Measurements from ENCODE around the gene FLOT1. TPM values are rescaled to one million over a fixed set of nuclear protein-coding genes. Genes with fewer than 3 reads are reported as not detected.

Gene FLOT1
- total and polyA plus RNA-seq, 2 donors (not counting 1 experiment from before 2014, with no cell fraction given) = 71.2 to 79.4 TPM

- peak within 1 kb of the TSS; percentile 90 for H3K27ac Mint-ChIP-seq
- Histone ChIP-seq H3K27me3 (replicated peaks in 1 of 4; ENCODE audit: control extremely low read depth in 1 of 4, control insufficient read depth in 3 of 4, insufficient read depth in 4 of 4, low read length in 3 of 4) (no peaks in the 10 kb centered on the region), H3K9ac (ENCODE audit: low read length) (peak within 1 kb of the TSS; percentile 78), H3K4me3 (ENCODE audit: control extremely low read depth in 1 of 5, extremely low read depth in 1 of 5, insufficient read depth in 1 of 5, low read depth in 2 of 5, low read length in 4 of 5) (peak within 1 kb of the TSS; percentile 74 to 99 (median 92)), H3K4me1 (ENCODE audit: control insufficient read depth in 2 of 2, insufficient read depth in 2 of 2, low read length in 2 of 2) (peaks cover 30 to 46% of the 10 kb centered on the region in 2 donors), H3K27ac (ENCODE audit: low read length in 2 of 2) (peak within 1 kb of the TSS; percentile 82 to 84), H2AFZ (ENCODE audit: insufficient read depth, low read depth, low read length, poor library complexity, severe bottlenecking) (peak within 1 kb of the TSS; percentile 68), H3K79me2 (ENCODE audit: control insufficient read depth, insufficient read depth, low read length) (peaks cover 67% of the 10 kb centered on the region), H4K20me1 (ENCODE audit: control insufficient read depth, insufficient read depth, low read length, poor library complexity, severe bottlenecking) (peaks cover 33% of the 10 kb centered on the region), H3K36me3 (replicated peaks in 1 of 2; ENCODE audit: control extremely low read depth in 1 of 2, control insufficient read depth in 1 of 2, extremely low read depth in 1 of 2, insufficient read depth in 2 of 2, low read length in 1 of 2) (peaks cover 2 to 28% of the 10 kb centered on the region in 2 experiments), H3K4me2 (replicated peaks; ENCODE audit: low read depth, low read length, poor library complexity, severe bottlenecking) (peak within 1 kb of the TSS; percentile 83), H3K9me3 (ENCODE audit: control extremely low read depth in 1 of 3, control insufficient read depth in 2 of 3, insufficient read depth in 1 of 3, low read length in 2 of 3) (no peaks in the 10 kb centered on the region)
- intact Hi-C loops (cut with micrococcal nuclease) = no loop called here
- peak; percentile 95 for DNase-seq
- under 1% methylated on average over 34 of the region's 38 CpGs for WGBS (ENCODE audit: insufficient coverage)
- H3K27me3 Mint-ChIP-seq = no peaks in the 10 kb centered on the region
- peak; percentile 57 for ATAC-seq (ENCODE audit: low read depth)
- peak within 1 kb of the TSS; percentile 90 for H3K4me3 Mint-ChIP-seq
- ChIA-PET POLR2A (interaction anchor here (0.5 to 9.8 kb wide), 9 partner anchors 14 to 178 kb away, joined by 3 to 216 read pairs (median 12); partner anchors contain the start of genes MRPS18B, PPP1R10 and PPP1R18), CTCF (interaction anchor here (0.6 to 22.5 kb wide), 8 partner anchors 10 to 357 kb away, joined by 3 to 963 read pairs (median 12); partner anchors contain the start of genes ATAT1, DHX16 and NRM)
- H3K9me3 Mint-ChIP-seq (ENCODE audit: insufficient read depth) = no peaks in the 10 kb centered on the region
- peaks cover 59% of the 10 kb centered on the region for H3K4me1 Mint-ChIP-seq
- TF ChIP-seq EZH2 (IDR thresholded peaks at IDR 0.05; ENCODE audit: borderline replicate concordance, insufficient read depth, low read depth, low read length, poor library complexity, severe bottlenecking) = no peak
- TF ChIP-seq, protein P1, sequence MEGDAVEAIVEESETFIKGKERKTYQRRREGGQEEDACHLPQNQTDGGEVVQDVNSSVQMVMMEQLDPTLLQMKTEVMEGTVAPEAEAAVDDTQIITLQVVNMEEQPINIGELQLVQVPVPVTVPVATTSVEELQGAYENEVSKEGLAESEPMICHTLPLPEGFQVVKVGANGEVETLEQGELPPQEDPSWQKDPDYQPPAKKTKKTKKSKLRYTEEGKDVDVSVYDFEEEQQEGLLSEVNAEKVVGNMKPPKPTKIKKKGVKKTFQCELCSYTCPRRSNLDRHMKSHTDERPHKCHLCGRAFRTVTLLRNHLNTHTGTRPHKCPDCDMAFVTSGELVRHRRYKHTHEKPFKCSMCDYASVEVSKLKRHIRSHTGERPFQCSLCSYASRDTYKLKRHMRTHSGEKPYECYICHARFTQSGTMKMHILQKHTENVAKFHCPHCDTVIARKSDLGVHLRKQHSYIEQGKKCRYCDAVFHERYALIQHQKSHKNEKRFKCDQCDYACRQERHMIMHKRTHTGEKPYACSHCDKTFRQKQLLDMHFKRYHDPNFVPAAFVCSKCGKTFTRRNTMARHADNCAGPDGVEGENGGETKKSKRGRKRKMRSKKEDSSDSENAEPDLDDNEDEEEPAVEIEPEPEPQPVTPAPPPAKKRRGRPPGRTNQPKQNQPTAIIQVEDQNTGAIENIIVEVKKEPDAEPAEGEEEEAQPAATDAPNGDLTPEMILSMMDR (IDR thresholded peaks at IDR 0.05) = no peak
These were observed 22.4 kb downstream of the FLOT1 start, which contains the start of gene TUBB for GRCh38 chr6:30719791-30720737. Gene TUBB, plus strand, starts transcription at chr6:30720352. Its CDS starts 155 bp downstream, at chr6:30720507.

All from B cell (primary cell).